Midbrain (tissue), 1 donor: Measurements from ENCODE around the gene NUPR1.
"Not testable (repeated sequence)": the region's sequence is repeated elsewhere in the genome, so short reads cannot be mapped to it uniquely, and the experiment has no call there.

Source experiments
- DNase-seq: peaks from one replicate; lab custom pipeline; 2025; lab: John Stamatoyannopoulos, UW

The NUPR1 gene

GRCh38 chr16:28498666-28499381 is 40.0 kb downstream of the NUPR1 start:
- DNase-seq = no peak

GRCh38 chr16:28497861-28498599 is 40.7 kb downstream of the NUPR1 start:
- DNase-seq = no peak

GRCh38 chr16:28497386-28497785 is 41.4 kb downstream of the NUPR1 start:
- no peak for DNase-seq

GRCh38 chr16:28496844-28497243 is 41.9 kb downstream of the NUPR1 start:
- DNase-seq = no peak

DNA sequence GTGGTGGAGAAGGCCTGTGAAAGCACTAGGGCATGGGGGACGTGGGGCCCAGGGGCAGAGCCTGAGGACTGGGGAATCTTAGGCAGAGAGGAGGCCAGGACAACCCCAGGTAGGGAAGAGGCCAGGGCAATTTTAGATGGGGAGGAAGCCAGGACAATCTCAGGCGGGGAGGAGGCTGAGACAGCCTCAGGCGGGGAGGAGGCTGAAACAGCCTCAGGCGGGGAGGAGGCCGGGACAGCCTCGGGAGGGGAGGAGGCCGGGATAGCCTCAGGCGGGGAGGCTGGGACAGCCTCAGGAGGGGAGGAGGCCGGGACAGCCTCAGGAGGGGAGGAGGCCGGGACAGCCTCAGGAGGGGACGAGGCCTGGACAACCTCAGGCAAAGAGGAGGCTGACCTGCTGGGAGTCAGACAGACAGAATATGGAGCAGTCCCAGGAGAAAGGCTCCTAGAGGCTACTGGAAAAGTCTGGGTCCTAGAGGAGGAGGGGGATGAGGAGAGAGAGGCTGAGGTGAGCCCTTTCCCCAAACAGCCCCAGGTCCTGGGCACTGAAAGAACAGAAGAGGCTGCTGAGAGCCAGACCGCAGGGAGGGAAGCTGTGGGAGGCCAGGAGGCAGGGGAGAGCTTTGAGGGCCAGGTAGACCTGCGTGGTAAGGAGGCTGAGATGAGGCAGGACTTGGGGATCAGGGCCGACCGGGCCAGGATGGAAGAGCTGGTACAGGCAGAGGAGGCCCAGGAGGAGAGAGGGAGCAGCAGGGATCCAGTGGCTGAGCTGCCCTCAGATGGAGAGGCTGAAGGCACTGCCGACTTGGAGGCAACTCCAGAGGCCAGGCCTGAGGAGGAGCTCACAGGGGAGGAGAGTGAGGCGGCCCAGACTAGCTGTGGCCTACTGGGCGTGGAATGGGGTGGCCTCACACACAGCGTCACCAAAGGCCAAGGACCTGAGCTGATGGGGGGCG is 42.7 kb downstream of the NUPR1 start:
- DNase-seq = no peak

DNA sequence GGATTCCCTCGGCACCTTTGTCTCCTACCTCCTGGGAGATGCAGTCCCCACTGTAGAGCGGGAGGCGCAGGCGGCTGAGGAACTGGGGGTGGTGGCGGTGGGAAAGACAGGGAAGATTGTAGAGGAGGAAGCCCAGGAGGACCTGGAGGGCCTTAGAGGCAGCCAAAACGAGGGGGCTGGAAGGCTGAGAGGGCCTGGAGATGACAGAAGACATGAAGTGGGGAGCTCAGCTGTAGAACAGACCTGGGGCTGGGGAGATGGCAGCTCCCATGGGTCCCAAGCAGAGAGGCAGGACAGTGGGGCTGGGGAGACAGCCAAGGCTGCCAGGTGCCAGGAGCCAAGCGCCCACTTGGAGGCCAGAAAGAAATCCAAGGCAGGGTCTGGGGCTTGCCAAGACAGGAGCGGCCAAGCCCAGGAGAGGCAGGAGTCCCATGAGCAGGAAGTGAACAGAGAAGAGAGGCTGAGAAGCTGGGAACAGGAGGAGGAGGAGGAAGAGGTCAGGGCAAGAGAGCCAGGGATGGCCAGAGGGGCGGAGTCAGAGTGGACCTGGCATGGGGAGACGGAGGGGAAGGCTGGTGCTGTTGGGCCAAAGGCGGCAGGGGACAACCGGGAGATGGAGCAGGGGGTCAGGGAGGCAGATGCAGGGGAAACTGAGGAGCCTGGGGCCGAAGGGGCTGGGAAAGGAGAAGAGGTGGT is 43.5 kb downstream of the NUPR1 start:
- no peak for DNase-seq

- DNase-seq = no peak
Measured at GRCh38 chr16:28494121-28494851, 44.5 kb downstream of the NUPR1 start, which contains the start of gene APOBR. Gene APOBR (plus strand): TSS chr16:28494643. CDS start chr16:28494682, 39 bp downstream.

DNA sequence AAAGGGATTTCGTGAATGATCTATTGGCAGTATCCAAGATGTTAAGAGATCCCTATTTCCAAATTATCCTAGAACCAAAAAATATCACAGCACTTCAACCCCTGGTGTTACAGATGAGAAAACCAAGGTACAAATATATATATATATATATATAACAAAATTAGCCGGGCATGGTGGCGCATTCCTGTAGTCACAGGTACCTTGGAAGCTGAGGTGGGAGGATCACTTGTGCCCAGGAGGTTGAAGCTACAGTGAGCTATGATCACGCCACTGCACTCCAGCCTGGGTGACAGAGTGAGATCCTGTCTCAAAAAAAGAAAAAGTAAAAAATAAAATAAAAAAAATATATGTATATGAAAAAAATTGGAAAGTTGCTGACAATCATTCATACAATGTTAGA is 46.3 kb downstream of the NUPR1 start:
- no peak for DNase-seq

DNA sequence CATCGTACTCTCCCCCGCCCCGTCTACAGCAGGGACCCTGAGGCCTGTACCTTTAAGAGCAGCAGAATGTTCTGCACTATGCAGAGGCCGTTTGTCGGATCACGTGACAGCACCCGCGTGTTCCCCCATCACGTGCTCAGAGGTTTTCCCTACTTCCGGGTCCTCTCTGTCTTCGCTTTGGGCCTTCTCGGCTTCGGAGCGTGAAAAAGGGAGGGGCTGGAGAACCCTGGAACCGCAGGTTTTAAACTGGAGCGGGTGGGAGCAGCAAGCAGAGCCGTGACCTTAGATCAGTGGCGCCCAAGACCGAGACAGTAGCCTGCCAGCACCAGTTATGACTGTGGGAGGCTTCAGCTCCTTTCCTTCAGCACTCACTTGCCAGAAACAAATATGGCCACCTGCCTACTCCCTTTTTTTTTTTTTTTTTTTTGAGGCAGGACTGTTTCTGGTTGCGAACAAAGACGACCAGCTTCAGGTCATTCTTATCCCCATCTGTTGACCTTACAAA is 46.8 kb downstream of the NUPR1 start, which contains the start of gene CLN3:
Gene CLN3 (minus strand): TSS at position 105 of the 505 bp plus-strand sequence. CDS start 315 bp downstream, outside the sequence.
- DNase-seq = peak; percentile 92

- DNase-seq = peak; percentile 33
Measured at GRCh38 chr16:28491230-28491969, 47.4 kb downstream of the NUPR1 start.

DNA sequence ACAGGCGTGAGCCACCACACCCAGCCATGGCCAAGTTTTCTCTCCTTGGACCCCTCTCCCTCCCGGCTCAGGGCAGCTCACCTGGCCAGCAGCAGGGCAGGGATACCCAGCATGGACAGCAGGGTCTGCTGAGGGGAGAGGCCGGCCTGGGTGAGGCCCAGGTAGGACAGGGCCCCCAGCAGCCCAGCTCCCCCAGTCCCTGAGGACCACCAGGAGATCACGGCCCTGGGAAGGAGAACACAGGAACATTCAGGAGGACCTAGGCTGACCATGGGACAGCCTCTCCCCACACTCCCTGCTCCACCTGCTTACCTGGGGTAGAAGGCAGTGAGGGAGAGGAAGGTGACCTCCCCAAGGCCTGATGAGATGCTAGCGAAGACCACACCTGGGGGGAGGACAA is 52.5 kb downstream of the NUPR1 start:
- DNase-seq = no peak

GRCh38 chr16:28483361-28483760 is 55.4 kb downstream of the NUPR1 start:
- DNase-seq = not testable (repeated sequence)
